Endothelial cell of umbilical vein (primary cell): Measurements from ENCODE around the gene FAM219B. TPM values are rescaled to one million over a fixed set of nuclear protein-coding genes. Genes with fewer than 3 reads are reported as not detected.

Experiments used
- BruUV-seq: library from RNA; stranded (reverse); fragments of 400-500 nt; replicated peaks from 2 replicates; lab custom pipeline; 2021; lab: Mats Ljungman, UMichigan
- CTCF ChIA-PET: fragments of 300-600, 350-600 bp; sonication (Branson Sonifier 250); formaldehyde crosslinking; loops from one replicate; lab custom pipeline; 2021; ENCODE audit warnings: antibody characterized with exemption, inconsistent platforms; lab: Charles Lee
- POLR2A ChIA-PET: fragments of 300-600, 350-600 bp; sonication (Branson Sonifier 250); formaldehyde crosslinking; loops from one replicate; lab custom pipeline; 2021; ENCODE audit warnings: antibody characterized with exemption, inconsistent platforms; lab: Charles Lee
- DNase-seq: peaks from one replicate; pipeline ENCODE4 v3.0.0-alpha.2; 2011; ENCODE audit warnings: low read depth, low spot score
- FAIRE-seq: peaks from 2 replicates; lab custom pipeline; 2011; peaks lifted over from hg19 to GRCh38; lab: Jason Lieb, UNC
- H2AFZ ChIP-seq: 2 replicates; pipeline ENCODE4 v1.6.0; 2012; ENCODE audit warnings: low read depth, low read length, control low read depth, inconsistent platforms
- H3K27ac ChIP-seq: 2 replicates; pipeline ENCODE4 v1.5.1; 2011; ENCODE audit warnings: low read depth, mild to moderate bottlenecking, control low read depth, low read length, moderate library complexity; ENCODE audit not compliant: insufficient read depth
- H3K27me3 ChIP-seq, 2 experiments: 2 replicates each; pipeline versions ENCODE4 v1.6.0 to v1.6.1; 2011; ENCODE audit warnings: low read length in 2 of 2, mixed read lengths in 1 of 2; ENCODE audit not compliant: control insufficient read depth in 2 of 2, insufficient read depth in 2 of 2
- H3K36me3 ChIP-seq, 2 experiments: 2 replicates in 1 of 2; 3 replicates in 1 of 2; pipeline ENCODE4 v1.5.1; 2011; ENCODE audit warnings: low read length in 2 of 2, mild to moderate bottlenecking in 1 of 2, moderate library complexity in 1 of 2; ENCODE audit not compliant: control insufficient read depth in 2 of 2, insufficient read depth in 2 of 2; ENCODE audit errors: extremely low read depth in 1 of 2
- H3K4me1 ChIP-seq: 3 replicates; pipeline ENCODE4 v1.5.1; 2011; ENCODE audit warnings: mild to moderate bottlenecking, low read length; ENCODE audit not compliant: control insufficient read depth, insufficient read depth; ENCODE audit errors: extremely low read depth
- H3K4me2 ChIP-seq: 2 replicates; pipeline ENCODE4 v1.6.1; 2011; ENCODE audit warnings: low read length, control low read depth, mixed read lengths; ENCODE audit not compliant: insufficient read depth
- H3K4me3 ChIP-seq, 3 experiments: fragments of 200-600 bp in 1 of 3; sonication (generic), shearing (Covaris generic) in 1 of 3; replicated peaks in 1 of 3; 2 replicates each; pipeline ENCODE4 v1.5.1; 2011 to 2016; ENCODE audit warnings: control low read depth in 3 of 3, low read length in 3 of 3, mild to moderate bottlenecking in 2 of 3, inconsistent platforms in 1 of 3, low read depth in 1 of 3, moderate library complexity in 1 of 3; ENCODE audit not compliant: insufficient read depth in 1 of 3
- H3K79me2 ChIP-seq: 2 replicates; pipeline ENCODE4 v1.6.0; 2012; ENCODE audit warnings: low read length, inconsistent platforms; ENCODE audit not compliant: control insufficient read depth, insufficient read depth
- H3K9ac ChIP-seq: replicated peaks from 2 replicates; pipeline ENCODE3; 2011; ENCODE audit warnings: low read length, control low read depth; ENCODE audit not compliant: insufficient read depth; ENCODE audit errors: extremely low read depth
- H3K9me1 ChIP-seq: replicated peaks from 3 replicates; pipeline ENCODE4 v1.6.0; 2011; ENCODE audit warnings: mild to moderate bottlenecking, low read length; ENCODE audit not compliant: control insufficient read depth, insufficient read depth; ENCODE audit errors: extremely low read depth
- H3K9me3 ChIP-seq: replicated peaks from 2 replicates; pipeline ENCODE4 v1.5.1; 2012; ENCODE audit warnings: low read length, inconsistent platforms; ENCODE audit not compliant: control insufficient read depth, insufficient read depth
- H4K20me1 ChIP-seq: replicated peaks from 2 replicates; pipeline ENCODE3; 2011; ENCODE audit warnings: mild to moderate bottlenecking, low read length; ENCODE audit not compliant: control insufficient read depth, insufficient read depth; ENCODE audit errors: extremely low read depth
- EZH2 ChIP-seq: IDR thresholded peaks from 2 replicates; pipeline ENCODE4 v1.6.1; 2012; ENCODE audit warnings: borderline replicate concordance, low read depth, mild to moderate bottlenecking, moderate library complexity, low read length, inconsistent platforms; ENCODE audit not compliant: severe bottlenecking
- FOS ChIP-seq: IDR thresholded peaks from 2 replicates; pipeline ENCODE4 v1.6.1; 2011; ENCODE audit warnings: mild to moderate bottlenecking, low read length, moderate library complexity, borderline replicate concordance; ENCODE audit not compliant: insufficient read depth
- GATA2 ChIP-seq: IDR thresholded peaks from 2 replicates; pipeline ENCODE4 v1.7.0; 2011; ENCODE audit warnings: low read depth, mild to moderate bottlenecking, moderate library complexity, mixed read lengths, low read length; ENCODE audit not compliant: insufficient read length, insufficient read depth
- JUN ChIP-seq: IDR thresholded peaks from 2 replicates; pipeline ENCODE4 v1.6.1; 2011; ENCODE audit warnings: borderline replicate concordance, low read depth; ENCODE audit not compliant: insufficient read length, insufficient read depth
- MYC ChIP-seq: IDR thresholded peaks from one replicate; pipeline ENCODE4 v1.6.1; 2011; ENCODE audit warnings: mild to moderate bottlenecking, low read depth, low read length
- POLR2A ChIP-seq: IDR thresholded peaks from 2 replicates; pipeline ENCODE4 v1.6.1; 2012; ENCODE audit warnings: low read depth, mild to moderate bottlenecking, control low read depth, low read length
- POLR2AphosphoS5 ChIP-seq: IDR thresholded peaks from 2 replicates; pipeline ENCODE4 v1.6.1; 2012; ENCODE audit warnings: low read depth, mild to moderate bottlenecking, control low read depth, low read length, moderate library complexity; ENCODE audit not compliant: insufficient read depth
- dilution Hi-C: fragments of 300-500 bp; cut with MboI; formaldehyde crosslinking; loops from one replicate; pipeline ENCODE4 v1.15.0; 2019; ENCODE audit warnings: low sequenced_read_pairs; ENCODE audit not compliant: extremely low pct_ligation_motif_present
- intact Hi-C: fragments of 100-400 bp; cut with micrococcal nuclease; formaldehyde crosslinking; loops from one replicate; pipeline ENCODE4 v1.10.0; 2022
- polyA plus RNA-seq, 4 experiments: library from polyadenylated mRNA; depleted of rRNA in 3 of 4; stranded (reverse) in 3 of 4; unstranded in 1 of 4; fragments of >200 nt; gene quantifications; 2 replicates each; pipeline versions ENCODE4 v1.2.1 to v1.2.3, GENCODE V29; 2011 to 2012; ENCODE audit warnings: missing spikeins in 1 of 4
- total RNA-seq: library from RNA; stranded (reverse); gene quantifications from 2 replicates; pipeline ENCODE4 v1.2.3, GENCODE V29; 2021
- TF ChIP-seq, protein P1 (sequence below): IDR thresholded peaks from 2 replicates; pipeline ENCODE4 v1.6.1; 2011; ENCODE audit not compliant: insufficient read depth, insufficient read length
- TF ChIP-seq, protein P2 (sequence below), 2 donors: IDR thresholded peaks; 1 replicate in 1 of 2; 2 replicates in 1 of 2; pipeline ENCODE4 v1.5.1; 2011; ENCODE audit warnings: low read length in 2 of 2, mild to moderate bottlenecking in 2 of 2, moderate library complexity in 2 of 2, control low read depth in 1 of 2, inconsistent platforms in 1 of 2, low read depth in 1 of 2; ENCODE audit not compliant: insufficient read depth in 1 of 2; ENCODE audit errors: extremely low read depth in 1 of 2

FAM219B gene
- total and polyA plus RNA-seq, 2 donors (not counting 3 experiments of a cell fraction or from before 2014, with no cell fraction given): 57.7 to 73.0 TPM

DNA sequence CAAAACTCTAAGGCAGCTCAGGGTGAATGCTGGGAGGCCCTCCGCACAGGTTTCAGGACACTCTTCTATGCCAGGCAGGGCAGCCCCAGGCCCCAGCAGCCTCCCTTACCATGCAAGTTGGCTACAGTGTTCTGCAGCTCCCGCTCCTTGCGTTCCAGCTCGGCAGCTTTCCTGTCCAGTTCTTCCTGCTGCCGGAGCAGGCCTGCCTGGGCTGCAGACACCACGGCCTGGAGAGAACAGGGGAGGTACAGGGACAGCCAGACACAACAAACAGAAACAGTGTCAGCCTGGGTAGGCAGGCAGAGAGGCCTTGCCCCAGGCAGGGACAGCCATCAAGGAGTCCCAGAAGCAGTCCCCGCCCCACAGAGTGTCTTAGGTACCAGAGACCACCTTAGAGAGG lies 54.7 kb downstream of the FAM219B start:
- dilution Hi-C loops: no loop called here
- DNase-seq: no peak
- ChIA-PET POLR2A (interaction anchor here (0.7 kb wide), 1 partner anchor 23 kb away, joined by 3 read pairs; no protein-coding TSS in a partner anchor), CTCF (no interaction called here)
- Histone ChIP-seq H3K4me3 (no peak overlapping the region), H3K27me3 (no peaks in the 10 kb centered on the region), H2AFZ (no peak overlapping the region), H3K4me1 (no peaks in the 10 kb centered on the region), H4K20me1 (no peaks in the 10 kb centered on the region), H3K4me2 (no peak overlapping the region), H3K27ac (no peak overlapping the region), H3K79me2 (peaks cover 1% of the 10 kb centered on the region), H3K36me3 (peaks cover 11 to 58% of the 10 kb centered on the region in 2 experiments), H3K9me3 (no peaks in the 10 kb centered on the region), H3K9ac (no peak overlapping the region), H3K9me1 (no peaks in the 10 kb centered on the region)
- BruUV-seq: no TSS peak
- intact Hi-C loops: no loop called here
- TF ChIP-seq MYC (no peak), EZH2 (no peak), POLR2AphosphoS5 (no peak), GATA2 (no peak), JUN (no peak), POLR2A (no peak), FOS (no peak)
- TF ChIP-seq, protein P1, sequence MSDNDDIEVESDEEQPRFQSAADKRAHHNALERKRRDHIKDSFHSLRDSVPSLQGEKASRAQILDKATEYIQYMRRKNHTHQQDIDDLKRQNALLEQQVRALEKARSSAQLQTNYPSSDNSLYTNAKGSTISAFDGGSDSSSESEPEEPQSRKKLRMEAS: no peak
- TF ChIP-seq, protein P2, sequence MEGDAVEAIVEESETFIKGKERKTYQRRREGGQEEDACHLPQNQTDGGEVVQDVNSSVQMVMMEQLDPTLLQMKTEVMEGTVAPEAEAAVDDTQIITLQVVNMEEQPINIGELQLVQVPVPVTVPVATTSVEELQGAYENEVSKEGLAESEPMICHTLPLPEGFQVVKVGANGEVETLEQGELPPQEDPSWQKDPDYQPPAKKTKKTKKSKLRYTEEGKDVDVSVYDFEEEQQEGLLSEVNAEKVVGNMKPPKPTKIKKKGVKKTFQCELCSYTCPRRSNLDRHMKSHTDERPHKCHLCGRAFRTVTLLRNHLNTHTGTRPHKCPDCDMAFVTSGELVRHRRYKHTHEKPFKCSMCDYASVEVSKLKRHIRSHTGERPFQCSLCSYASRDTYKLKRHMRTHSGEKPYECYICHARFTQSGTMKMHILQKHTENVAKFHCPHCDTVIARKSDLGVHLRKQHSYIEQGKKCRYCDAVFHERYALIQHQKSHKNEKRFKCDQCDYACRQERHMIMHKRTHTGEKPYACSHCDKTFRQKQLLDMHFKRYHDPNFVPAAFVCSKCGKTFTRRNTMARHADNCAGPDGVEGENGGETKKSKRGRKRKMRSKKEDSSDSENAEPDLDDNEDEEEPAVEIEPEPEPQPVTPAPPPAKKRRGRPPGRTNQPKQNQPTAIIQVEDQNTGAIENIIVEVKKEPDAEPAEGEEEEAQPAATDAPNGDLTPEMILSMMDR (IDR thresholded peaks at IDR 0.05; ENCODE audit: extremely low read depth in 1 of 2, insufficient read depth in 1 of 2, low read depth in 1 of 2, low read length in 2 of 2): no peak
- FAIRE-seq: no peak
